Suprapubic skin (tissue), 4 donors: ENCODE measurements around the gene THSD8.

Source experiments
- CTCF ChIP-seq, 2 donors: fragments of 200-600 bp in 1 of 2; fragments of 450-650 bp in 1 of 2; sonication (generic) in 1 of 2; IDR thresholded peaks; one replicate each; pipeline ENCODE4 v1.5.1; 2016 to 2019; ENCODE audit warnings: antibody characterized with exemption in 2 of 2, mild to moderate bottlenecking in 1 of 2, moderate library complexity in 1 of 2
- EP300 ChIP-seq: sonication (generic); formaldehyde crosslinking; IDR thresholded peaks from one replicate; pipeline ENCODE4 v1.6.1; 2017; ENCODE audit warnings: antibody characterized with exemption
- POLR2A ChIP-seq, 2 donors: fragments of 450-650 bp; IDR thresholded peaks; one replicate each; pipeline ENCODE4 v1.6.1; 2017; ENCODE audit warnings: antibody characterized with exemption in 2 of 2, mild to moderate bottlenecking in 2 of 2, moderate library complexity in 2 of 2
- POLR2AphosphoS5 ChIP-seq, 3 donors: sonication (generic); formaldehyde crosslinking; IDR thresholded peaks; one replicate each; pipeline ENCODE4 v1.6.1; 2017; ENCODE audit warnings: antibody characterized with exemption in 3 of 3

- TF ChIP-seq CTCF (IDR thresholded peaks at IDR 0.05) (no peak), POLR2A (IDR thresholded peaks at IDR 0.05) (peak in 1 of 2 donors; percentile 20), POLR2AphosphoS5 (IDR thresholded peaks at IDR 0.05) (no peak), EP300 (no peak)
These were observed 13.2 kb upstream of the THSD8 start for GRCh38 chr19:12788682-12789097.
